K562 (cell line): ENCODE data around the gene DLGAP1. TPM values are rescaled to one million over a fixed set of nuclear protein-coding genes. Genes with fewer than 3 reads are reported as not detected.

Source experiments
- ATAC-seq: fragments of 200-7000 bp; cut with Tn5 transposase; 3 replicates; pipeline ENCODE4 v1.9.1; 2020; ENCODE audit warnings: moderate library complexity
- BruUV-seq: library from RNA; stranded (reverse); fragments of 400-500 nt; replicated peaks from 2 replicates; lab custom pipeline; 2021; lab: Mats Ljungman, UMichigan
- CTCF ChIA-PET: fragments of 300-600 bp; formaldehyde crosslinking; extraction: SDS; loops from one replicate; lab custom pipeline; 2021; ENCODE audit warnings: low intra/inter-chr PET ratio; lab: Yijun Ruan, JAX
- POLR2A ChIA-PET: fragments of 300-600, 350-650 bp; sonication (Branson Sonifier 250); formaldehyde crosslinking; extraction: SDS; loops from one replicate; lab custom pipeline; 2021; ENCODE audit warnings: antibody characterized with exemption, inconsistent platforms; lab: Yijun Ruan, JAX
- DNase-seq, 4 experiments: peaks; one replicate each; pipeline versions ENCODE4 v3.0.0 to v3.0.0-alpha.2; 2011 to 2018; ENCODE audit warnings: low spot score in 3 of 4, mixed read lengths in 3 of 4; ENCODE audit errors: extremely low read depth in 1 of 4
- FAIRE-seq: peaks from 2 replicates; lab custom pipeline; 2011; peaks lifted over from hg19 to GRCh38; lab: Jason Lieb, UNC
- H2AFZ ChIP-seq: 2 replicates; pipeline ENCODE4 v1.6.0; 2011; ENCODE audit warnings: low read depth, low read length, control low read depth, inconsistent platforms
- H3K27ac ChIP-seq: fragments of 200-600 bp; 3 replicates; pipeline ENCODE4 v1.8.0; 2011; ENCODE audit warnings: low read depth, mild to moderate bottlenecking, control low read depth, inconsistent platforms, low read length, moderate library complexity, mixed read lengths; ENCODE audit errors: extremely low read depth
- H3K27me3 ChIP-seq, 2 experiments: fragments of 300-600 bp in 1 of 2; 2 replicates in 1 of 2; 3 replicates in 1 of 2; pipeline versions ENCODE4 v1.6.0 to v1.8.0; 2011; ENCODE audit warnings: inconsistent platforms in 2 of 2, low read length in 2 of 2, mild to moderate bottlenecking in 1 of 2, mixed read lengths in 1 of 2, moderate library complexity in 1 of 2; ENCODE audit not compliant: control insufficient read depth in 2 of 2, insufficient read depth in 2 of 2
- H3K36me3 ChIP-seq: fragments of 300-600 bp; 3 replicates; pipeline ENCODE4 v1.8.0; 2011; ENCODE audit warnings: mild to moderate bottlenecking, low read length, inconsistent platforms; ENCODE audit not compliant: control insufficient read depth, insufficient read depth
- H3K4me1 ChIP-seq, 2 experiments: fragments of 200-600 bp in 1 of 2; replicated peaks in 1 of 2; 2 replicates in 1 of 2; 3 replicates in 1 of 2; pipeline versions ENCODE4 v1.5.1 to v1.8.0; 2011; ENCODE audit warnings: inconsistent platforms in 2 of 2, low read length in 2 of 2, mild to moderate bottlenecking in 1 of 2, mixed read lengths in 1 of 2, moderate library complexity in 1 of 2; ENCODE audit not compliant: control insufficient read depth in 2 of 2, insufficient read depth in 2 of 2
- H3K4me2 ChIP-seq: 2 replicates; pipeline ENCODE4 v1.6.1; 2011; ENCODE audit warnings: low read length, control low read depth, inconsistent platforms, mixed read lengths; ENCODE audit not compliant: insufficient read depth
- H3K4me3 ChIP-seq: fragments of 200-600 bp; sonication (generic), shearing (Covaris generic); 2 replicates; pipeline ENCODE4 v1.5.1; 2016; ENCODE audit warnings: control low read depth, inconsistent platforms
- H3K79me2 ChIP-seq: fragments of 200-600 bp; 3 replicates; pipeline ENCODE4 v1.8.0; 2011; ENCODE audit warnings: low read length, inconsistent platforms; ENCODE audit not compliant: control insufficient read depth, insufficient read depth
- H3K9ac ChIP-seq, 2 experiments: 2 replicates each; pipeline versions ENCODE4 v1.6.0 to v1.6.1; 2011; ENCODE audit warnings: low read depth in 2 of 2, low read length in 2 of 2, control low read depth in 1 of 2, inconsistent platforms in 1 of 2, mild to moderate bottlenecking in 1 of 2, mixed read lengths in 1 of 2; ENCODE audit not compliant: insufficient read depth in 1 of 2
- H3K9me1 ChIP-seq: one replicate; pipeline ENCODE4 v1.6.0; 2011; ENCODE audit warnings: inconsistent platforms, mild to moderate bottlenecking, low read length, moderate library complexity; ENCODE audit not compliant: control insufficient read depth, insufficient read depth
- H3K9me3 ChIP-seq: replicated peaks from 2 replicates; pipeline ENCODE4 v1.5.1; 2011; ENCODE audit warnings: low read depth, low read length, inconsistent platforms; ENCODE audit not compliant: control insufficient read depth, insufficient read depth
- H4K20me1 ChIP-seq: replicated peaks from 2 replicates; pipeline ENCODE4 v1.6.1; 2011; ENCODE audit warnings: low read length, inconsistent platforms, mixed read lengths; ENCODE audit not compliant: control insufficient read depth, insufficient read depth
- CBX8 ChIP-seq: fragments of 200-600 bp; sonication (generic); IDR thresholded peaks from 2 replicates; pipeline ENCODE4 v1.6.1; 2012; ENCODE audit warnings: borderline replicate concordance, mixed run types, low read depth, mild to moderate bottlenecking, moderate library complexity, mixed read lengths, low read length, control low read depth, inconsistent platforms; ENCODE audit not compliant: poor library complexity, severe bottlenecking; ENCODE audit errors: extremely low read depth
- ELF2 ChIP-seq: fragments of 250-450 bp; sonication (Bioruptor Pico); IDR thresholded peaks from 2 replicates; pipeline ENCODE4 v1.5.0; 2021; ENCODE audit warnings: mild to moderate bottlenecking
- PHB2 ChIP-seq: fragments of 450-650 bp; IDR thresholded peaks from 2 replicates; pipeline ENCODE4 v1.6.1; 2017; ENCODE audit warnings: low read depth
- POLR2A ChIP-seq: fragments of 450-650 bp; conservative IDR thresholded peaks from 2 replicates; pipeline ENCODE4 v1.6.1; 2016
- ZNF551 ChIP-seq: fragments of 250-450 bp; sonication (Bioruptor Pico); IDR thresholded peaks from 2 replicates; pipeline ENCODE4 v1.5.0; 2021; ENCODE audit warnings: mild to moderate bottlenecking, moderate library complexity
- WGBS: fragments of 100-300 bp; shearing (Covaris generic); methylation state at CpG from one replicate; pipeline ENCODE4 v1.1.6; 2016; ENCODE audit warnings: low coverage, mixed read lengths; ENCODE audit not compliant: insufficient coverage; ENCODE audit errors: missing lambda C conversion rate; 5-methylcytosine and 5-hydroxymethylcytosine counted together
- in situ Hi-C: fragments of 300-500 bp; cut with MboI; formaldehyde crosslinking; loops from 4 replicates; pipeline ENCODE4 v1.15.0; 2018; ENCODE audit warnings: inconsistent platforms, mixed read lengths
- intact Hi-C: fragments of 100-400 bp; cut with micrococcal nuclease; formaldehyde crosslinking; loops from 2 replicates; pipeline ENCODE4 v1.14.2; 2022
- polyA plus RNA-seq, 8 experiments: library from polyadenylated mRNA; depleted of rRNA in 4 of 8; stranded (reverse) in 5 of 8; unstranded in 3 of 8; fragments of >200 nt; fragmentation: Nextera tagmentation in 2 of 8; fragmentation: Illumina TruSeq in 1 of 8; extraction: Ambion mirVana in 2 of 8; extraction: Trizol in 1 of 8; gene quantifications; 2 replicates each; pipeline versions ENCODE4 v1.2.1 to v1.2.3, GENCODE V29; 2011 to 2014; ENCODE audit warnings: inconsistent platforms in 1 of 8, missing spikeins in 1 of 8
- total RNA-seq, 7 experiments: library from RNA; depleted of rRNA in 6 of 7; stranded (reverse); fragments of >200 nt in 6 of 7; fragmentation: Illumina TruSeq in 2 of 7; extraction: Trizol in 2 of 7; gene quantifications; 2 replicates each; pipeline versions ENCODE4 v1.2.1 to v1.2.3, GENCODE V29; 2011 to 2021; ENCODE audit warnings: low replicate concordance in 1 of 7
- TF ChIP-seq, protein P1 (sequence below), 3 experiments: fragments of 200-800 bp in 1 of 3; fragments of 250-450 bp in 1 of 3; fragments of 450-650 bp in 1 of 3; sonication (Bioruptor Pico) in 1 of 3; sonication (Bioruptor generic) in 1 of 3; formaldehyde crosslinking in 1 of 3; IDR thresholded peaks; 2 replicates each; pipeline versions ENCODE4 v1.6.1 to v1.8.0; 2016 to 2022; ENCODE audit warnings: mild to moderate bottlenecking in 2 of 3, missing genetic modification characterization in 2 of 3, missing compliant biosample characterization in 1 of 3, moderate library complexity in 1 of 3
- TF ChIP-seq, protein P2 (sequence below): IDR thresholded peaks from 2 replicates; pipeline ENCODE4 v1.6.1; 2016; ENCODE audit warnings: missing genetic modification characterization, missing compliant biosample characterization

DLGAP1 gene
- total and polyA plus RNA-seq, 9 of the 15 experiments (the other 6 are each of a cell fraction or from before 2014, with no cell fraction given) = 0.04 to 0.22 (median 0.08) TPM

DNA sequence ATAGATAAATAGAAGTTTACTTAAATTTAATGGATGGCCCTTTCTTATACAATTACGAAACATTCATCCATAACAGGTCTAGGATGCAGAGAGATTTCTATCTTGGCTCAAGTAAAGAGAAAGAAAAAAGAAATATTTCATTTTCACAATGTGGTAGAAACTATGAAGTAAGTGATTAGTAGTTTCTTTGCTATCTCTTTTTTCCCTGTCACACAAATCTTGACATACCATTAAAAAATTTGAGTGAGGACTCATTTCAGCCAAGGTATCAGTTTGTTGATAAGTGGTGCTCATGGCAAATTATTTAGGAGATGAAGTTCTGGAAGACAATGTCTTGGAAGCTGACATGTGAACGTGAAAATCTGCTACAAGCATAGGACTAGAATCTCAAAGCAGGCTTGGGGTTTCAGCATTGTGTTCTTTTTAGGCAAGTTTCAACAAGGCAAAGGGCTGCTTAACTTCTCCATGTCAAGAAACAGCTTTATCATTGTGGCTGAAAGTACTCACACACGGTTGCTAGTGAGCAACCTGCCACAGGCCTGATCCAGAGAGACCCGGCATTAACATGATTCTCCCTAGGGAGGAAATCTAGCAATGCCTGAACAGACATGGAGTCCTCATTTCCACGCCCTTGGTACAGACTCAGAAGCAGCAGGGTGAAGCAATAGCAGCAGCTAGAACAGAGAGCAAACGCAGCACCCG is 414.6 kb downstream of the DLGAP1 start:
- peak; percentile 23 for FAIRE-seq

More for the DNA sequence above, 414.6 kb downstream of the DLGAP1 start:
- H3K27me3 ChIP-seq = no peaks in the 10 kb centered on the region
- in situ Hi-C loops (no loop called here), intact Hi-C loops (no loop called here)
- H3K9me1 ChIP-seq = no peaks in the 10 kb centered on the region
- DNase-seq (no peak), ATAC-seq (no peak)
- H3K36me3 ChIP-seq = no peaks in the 10 kb centered on the region
- no peak overlapping the region for H3K27ac ChIP-seq
- H3K9me3 ChIP-seq = no peaks in the 10 kb centered on the region
- no peak overlapping the region for H2AFZ ChIP-seq
- no peaks in the 10 kb centered on the region for H3K4me1 ChIP-seq
- H4K20me1 ChIP-seq = no peaks in the 10 kb centered on the region
- no peak overlapping the region for H3K4me3 ChIP-seq
- H3K4me2 ChIP-seq = no peak overlapping the region
- H3K9ac ChIP-seq = no peak overlapping the region
- TF ChIP-seq CBX8 (no peak), ZNF551 (CRISPR knock-in tag) (no peak), ELF2 (no peak), POLR2A (no peak), PHB2 (no peak)
- TF ChIP-seq, protein P1, sequence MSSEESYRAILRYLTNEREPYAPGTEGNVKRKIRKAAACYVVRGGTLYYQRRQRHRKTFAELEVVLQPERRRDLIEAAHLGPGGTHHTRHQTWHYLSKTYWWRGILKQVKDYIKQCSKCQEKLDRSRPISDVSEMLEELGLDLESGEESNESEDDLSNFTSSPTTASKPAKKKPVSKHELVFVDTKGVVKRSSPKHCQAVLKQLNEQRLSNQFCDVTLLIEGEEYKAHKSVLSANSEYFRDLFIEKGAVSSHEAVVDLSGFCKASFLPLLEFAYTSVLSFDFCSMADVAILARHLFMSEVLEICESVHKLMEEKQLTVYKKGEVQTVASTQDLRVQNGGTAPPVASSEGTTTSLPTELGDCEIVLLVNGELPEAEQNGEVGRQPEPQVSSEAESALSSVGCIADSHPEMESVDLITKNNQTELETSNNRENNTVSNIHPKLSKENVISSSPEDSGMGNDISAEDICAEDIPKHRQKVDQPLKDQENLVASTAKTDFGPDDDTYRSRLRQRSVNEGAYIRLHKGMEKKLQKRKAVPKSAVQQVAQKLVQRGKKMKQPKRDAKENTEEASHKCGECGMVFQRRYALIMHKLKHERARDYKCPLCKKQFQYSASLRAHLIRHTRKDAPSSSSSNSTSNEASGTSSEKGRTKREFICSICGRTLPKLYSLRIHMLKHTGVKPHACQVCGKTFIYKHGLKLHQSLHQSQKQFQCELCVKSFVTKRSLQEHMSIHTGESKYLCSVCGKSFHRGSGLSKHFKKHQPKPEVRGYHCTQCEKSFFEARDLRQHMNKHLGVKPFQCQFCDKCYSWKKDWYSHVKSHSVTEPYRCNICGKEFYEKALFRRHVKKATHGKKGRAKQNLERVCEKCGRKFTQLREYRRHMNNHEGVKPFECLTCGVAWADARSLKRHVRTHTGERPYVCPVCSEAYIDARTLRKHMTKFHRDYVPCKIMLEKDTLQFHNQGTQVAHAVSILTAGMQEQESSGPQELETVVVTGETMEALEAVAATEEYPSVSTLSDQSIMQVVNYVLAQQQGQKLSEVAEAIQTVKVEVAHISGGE (CRISPR knock-in tag; IDR thresholded peaks at IDR 0.05) = no peak
- TF ChIP-seq, protein P2, sequence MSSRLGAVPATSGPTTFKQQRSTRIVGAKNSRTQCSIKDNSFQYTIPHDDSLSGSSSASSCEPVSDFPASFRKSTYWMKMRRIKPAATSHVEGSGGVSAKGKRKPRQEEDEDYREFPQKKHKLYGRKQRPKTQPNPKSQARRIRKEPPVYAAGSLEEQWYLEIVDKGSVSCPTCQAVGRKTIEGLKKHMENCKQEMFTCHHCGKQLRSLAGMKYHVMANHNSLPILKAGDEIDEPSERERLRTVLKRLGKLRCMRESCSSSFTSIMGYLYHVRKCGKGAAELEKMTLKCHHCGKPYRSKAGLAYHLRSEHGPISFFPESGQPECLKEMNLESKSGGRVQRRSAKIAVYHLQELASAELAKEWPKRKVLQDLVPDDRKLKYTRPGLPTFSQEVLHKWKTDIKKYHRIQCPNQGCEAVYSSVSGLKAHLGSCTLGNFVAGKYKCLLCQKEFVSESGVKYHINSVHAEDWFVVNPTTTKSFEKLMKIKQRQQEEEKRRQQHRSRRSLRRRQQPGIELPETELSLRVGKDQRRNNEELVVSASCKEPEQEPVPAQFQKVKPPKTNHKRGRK (tag) = no peak
- 0% methylated on average over 7 of the region's 7 CpGs for WGBS
- no peaks in the 10 kb centered on the region for H3K79me2 ChIP-seq
- ChIA-PET POLR2A (no interaction called here), CTCF (no interaction called here)
- BruUV-seq = no TSS peak
